Fibroblast of lung (primary cell): ENCODE data around the gene KCNK18. TPM values are rescaled to one million over a fixed set of nuclear protein-coding genes. Genes with fewer than 3 reads are reported as not detected.

Source experiments
- DNase-seq, 2 donors: peaks; one replicate each; pipeline versions ENCODE4 v3.0.0 to v3.0.0-alpha.2; 2010; ENCODE audit warnings: low read depth in 2 of 2
- H2AFZ ChIP-seq: 2 replicates; pipeline ENCODE4 v1.5.1; 2012; ENCODE audit warnings: low read length, control low read depth, inconsistent platforms
- H3K27ac ChIP-seq: 2 replicates; pipeline ENCODE4 v1.5.1; 2011; ENCODE audit warnings: low read length, control low read depth; ENCODE audit not compliant: insufficient read depth
- H3K27me3 ChIP-seq: 2 replicates; pipeline ENCODE4 v1.5.1; 2011; ENCODE audit warnings: mild to moderate bottlenecking, low read length; ENCODE audit not compliant: control insufficient read depth, insufficient read depth
- H3K36me3 ChIP-seq: 2 replicates; pipeline ENCODE4 v1.5.1; 2011; ENCODE audit warnings: low read length; ENCODE audit not compliant: control insufficient read depth, insufficient read depth
- H3K4me1 ChIP-seq: 2 replicates; pipeline ENCODE4 v1.5.1; 2011; ENCODE audit warnings: low read length; ENCODE audit not compliant: control insufficient read depth, insufficient read depth; ENCODE audit errors: extremely low read depth
- H3K4me2 ChIP-seq: 2 replicates; pipeline ENCODE4 v1.5.1; 2011; ENCODE audit warnings: low read length, control low read depth; ENCODE audit not compliant: insufficient read depth; ENCODE audit errors: extremely low read depth
- H3K4me3 ChIP-seq, 4 experiments: fragments of 200-600 bp in 1 of 4; sonication (generic) in 1 of 4; replicated peaks in 1 of 4; 2 replicates each; pipeline ENCODE4 v1.5.1; 2011 to 2016; ENCODE audit warnings: low read length in 4 of 4, low read depth in 3 of 4, mild to moderate bottlenecking in 3 of 4, control low read depth in 2 of 4, inconsistent platforms in 1 of 4, mixed read lengths in 1 of 4; ENCODE audit not compliant: insufficient read depth in 1 of 4; ENCODE audit errors: control extremely low read depth in 1 of 4
- H3K79me2 ChIP-seq: 2 replicates; pipeline ENCODE4 v1.5.1; 2012; ENCODE audit warnings: mild to moderate bottlenecking, low read length, inconsistent platforms; ENCODE audit not compliant: control insufficient read depth, insufficient read depth
- H3K9ac ChIP-seq: 2 replicates; pipeline ENCODE4 v1.5.1; 2011; ENCODE audit warnings: mild to moderate bottlenecking, low read length, control low read depth; ENCODE audit not compliant: insufficient read depth
- H3K9me3 ChIP-seq: 2 replicates; pipeline ENCODE4 v1.5.1; 2012; ENCODE audit warnings: low read depth, low read length; ENCODE audit not compliant: control insufficient read depth, insufficient read depth
- H4K20me1 ChIP-seq: 2 replicates; pipeline ENCODE4 v1.5.1; 2011; ENCODE audit warnings: low read length; ENCODE audit not compliant: control insufficient read depth, insufficient read depth; ENCODE audit errors: extremely low read depth
- CTCF ChIP-seq, 2 donors: IDR thresholded peaks in 1 of 2; conservative IDR thresholded peaks in 1 of 2; 1 replicate in 1 of 2; 2 replicates in 1 of 2; pipeline ENCODE4 v1.5.1; 2011 to 2012; ENCODE audit warnings: low read length in 2 of 2, control low read depth in 1 of 2, inconsistent platforms in 1 of 2, low read depth in 1 of 2, mild to moderate bottlenecking in 1 of 2
- EZH2 ChIP-seq: IDR thresholded peaks from 2 replicates; pipeline ENCODE4 v1.5.1; 2012; ENCODE audit warnings: low read length, control low read depth, mild to moderate bottlenecking; ENCODE audit errors: missing control alignments
- polyA plus RNA-seq, 2 donors: library from polyadenylated mRNA; depleted of rRNA in 1 of 2; stranded (reverse) in 1 of 2; unstranded in 1 of 2; fragments of >200 nt; gene quantifications; 2 replicates each; pipeline ENCODE4 v1.2.1, GENCODE V29; 2011 to 2012; ENCODE audit warnings: missing spikeins in 1 of 2
- total RNA-seq: library from RNA; depleted of rRNA; stranded (reverse); fragments of >200 nt; gene quantifications from 2 replicates; pipeline ENCODE4 v1.2.1, GENCODE V29; 2014

The KCNK18 gene
- total and polyA plus RNA-seq, 2 donors (not counting 1 experiment from before 2014, with no cell fraction given): not detected

DNA sequence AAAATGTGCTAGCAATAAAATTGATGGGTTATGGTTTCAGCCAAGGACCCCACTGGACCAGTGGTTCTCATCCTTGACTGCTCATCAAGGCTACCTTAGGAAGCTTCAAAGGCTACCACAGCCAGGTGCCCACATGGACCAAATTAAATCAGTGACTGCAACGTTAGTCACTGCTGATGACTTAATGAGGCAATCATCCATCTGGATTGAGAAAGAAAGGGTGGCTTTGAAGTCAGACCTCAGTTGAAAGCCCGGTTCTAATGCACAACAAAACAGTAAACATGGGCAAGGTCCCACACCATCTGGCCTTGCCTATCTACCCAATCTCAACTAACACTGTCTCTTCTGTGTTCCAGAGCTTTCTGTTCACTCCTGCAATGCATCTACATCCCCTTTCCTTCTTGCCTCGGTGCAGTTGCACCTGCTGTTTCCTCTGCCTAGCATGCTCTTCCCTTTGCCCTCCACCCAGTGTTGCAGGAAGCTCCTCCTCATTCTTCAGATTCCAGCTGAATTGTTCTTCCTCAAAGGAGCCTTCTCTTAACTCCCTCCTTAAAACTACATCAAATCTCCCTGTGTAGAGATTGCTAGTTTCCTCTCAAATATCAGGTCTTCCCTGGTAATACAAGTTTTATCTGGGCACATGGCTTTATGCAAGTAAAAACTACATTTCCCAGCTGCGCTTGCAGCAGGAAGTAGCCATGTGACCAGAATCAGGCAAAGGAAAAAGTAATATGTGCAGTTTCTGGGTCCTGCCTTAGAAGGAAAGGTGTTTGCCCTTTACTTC, 10.3 kb upstream of the KCNK18 start:
- Histone ChIP-seq H3K36me3 (no peaks in the 10 kb centered on the region), H3K4me1 (no peaks in the 10 kb centered on the region), H3K4me2 (no peak overlapping the region), H3K9me3 (no peaks in the 10 kb centered on the region), H2AFZ (no peak overlapping the region), H3K9ac (no peak overlapping the region), H3K79me2 (no peaks in the 10 kb centered on the region), H4K20me1 (no peaks in the 10 kb centered on the region), H3K27me3 (no peaks in the 10 kb centered on the region), H3K4me3 (no peak overlapping the region), H3K27ac (no peak overlapping the region)
- DNase-seq: peak in 1 of 2 donors; percentile 36
- TF ChIP-seq CTCF (conservative IDR thresholded peaks at IDR 0.05 in 1 of 2, IDR thresholded peaks at IDR 0.05 in 1 of 2; ENCODE audit: low read depth in 1 of 2, low read length in 2 of 2): no peak
- no peak for TF ChIP-seq EZH2

GRCh38 chr10:117188371-117188770, 8.9 kb upstream of the KCNK18 start:
- Histone ChIP-seq H3K79me2 (no peaks in the 10 kb centered on the region), H3K4me3 (no peak overlapping the region), H3K27me3 (no peaks in the 10 kb centered on the region), H3K4me1 (no peaks in the 10 kb centered on the region), H3K9ac (no peak overlapping the region), H2AFZ (no peak overlapping the region), H3K4me2 (no peak overlapping the region), H3K27ac (no peak overlapping the region), H4K20me1 (no peaks in the 10 kb centered on the region), H3K36me3 (no peaks in the 10 kb centered on the region), H3K9me3 (no peaks in the 10 kb centered on the region)
- no peak for TF ChIP-seq CTCF (conservative IDR thresholded peaks at IDR 0.05 in 1 of 2, IDR thresholded peaks at IDR 0.05 in 1 of 2; ENCODE audit: low read depth in 1 of 2, low read length in 2 of 2)
- TF ChIP-seq EZH2: no peak
- no peak for DNase-seq

DNA sequence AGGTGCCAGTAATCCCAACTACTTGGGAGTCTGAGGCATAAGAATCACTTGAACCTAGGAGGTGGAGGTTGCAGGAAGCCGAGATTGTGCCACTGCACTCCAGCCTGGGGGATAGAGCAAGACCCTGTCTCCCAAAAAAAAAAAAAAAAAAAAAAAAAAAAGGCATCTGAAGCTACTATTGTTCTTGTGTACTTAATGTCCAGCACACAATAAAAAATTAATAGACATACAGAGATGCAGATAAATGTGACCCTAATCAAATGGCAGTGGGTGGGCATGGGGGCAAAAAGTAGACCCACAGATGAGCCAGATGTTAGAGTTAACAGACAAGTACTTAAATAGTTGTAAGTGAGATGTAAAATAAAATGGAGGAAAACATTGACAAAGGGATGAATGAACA, 7.7 kb upstream of the KCNK18 start:
- no peak overlapping the region for H3K27ac ChIP-seq
- DNase-seq: no peak
- H3K9me3 ChIP-seq: no peaks in the 10 kb centered on the region
- no peaks in the 10 kb centered on the region for H3K79me2 ChIP-seq
- H2AFZ ChIP-seq: no peak overlapping the region
- H3K36me3 ChIP-seq: no peaks in the 10 kb centered on the region
- TF ChIP-seq EZH2 (no peak), CTCF (conservative IDR thresholded peaks at IDR 0.05 in 1 of 2, IDR thresholded peaks at IDR 0.05 in 1 of 2; ENCODE audit: low read depth in 1 of 2, low read length in 2 of 2) (no peak)
- no peaks in the 10 kb centered on the region for H4K20me1 ChIP-seq
- no peak overlapping the region for H3K4me2 ChIP-seq
- H3K4me3 ChIP-seq: no peak overlapping the region
- H3K9ac ChIP-seq: no peak overlapping the region
- no peaks in the 10 kb centered on the region for H3K4me1 ChIP-seq
- H3K27me3 ChIP-seq: no peaks in the 10 kb centered on the region
